GM10847 (cell line): ENCODE measurements around the gene SRRM1.

Experiments
- POLR2A ChIP-seq: IDR thresholded peaks from 2 replicates; pipeline ENCODE4 v1.6.1; 2011; ENCODE audit not compliant: insufficient read length; ENCODE audit errors: extremely low read depth

The SRRM1 gene

DNA sequence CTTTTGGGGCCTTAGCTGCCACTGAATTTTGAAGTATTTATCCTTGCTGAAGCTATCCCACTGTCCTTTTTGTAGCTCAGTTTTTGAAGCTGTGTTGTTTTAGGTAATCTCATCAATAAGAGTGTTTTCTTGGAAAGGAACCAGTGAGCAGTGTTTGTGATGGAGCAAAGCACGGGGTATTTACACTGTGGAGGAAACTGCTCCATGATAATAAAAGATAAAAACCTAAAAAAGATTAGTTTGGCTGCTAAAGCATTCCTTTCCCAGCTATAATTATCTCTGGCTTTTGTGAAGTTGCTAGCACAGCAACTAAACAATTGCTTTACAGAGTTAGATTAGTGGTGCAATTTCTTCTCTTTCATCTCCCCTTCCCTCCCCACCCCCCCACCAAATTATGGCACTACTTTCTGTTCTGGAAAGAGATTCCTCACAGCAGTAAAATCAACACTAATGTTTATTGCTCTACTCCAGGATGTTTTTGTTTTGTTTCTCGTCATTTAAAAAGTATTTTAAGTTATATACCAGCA, 21.5 kb downstream of the SRRM1 start:
- TF ChIP-seq POLR2A = no peak

DNA sequence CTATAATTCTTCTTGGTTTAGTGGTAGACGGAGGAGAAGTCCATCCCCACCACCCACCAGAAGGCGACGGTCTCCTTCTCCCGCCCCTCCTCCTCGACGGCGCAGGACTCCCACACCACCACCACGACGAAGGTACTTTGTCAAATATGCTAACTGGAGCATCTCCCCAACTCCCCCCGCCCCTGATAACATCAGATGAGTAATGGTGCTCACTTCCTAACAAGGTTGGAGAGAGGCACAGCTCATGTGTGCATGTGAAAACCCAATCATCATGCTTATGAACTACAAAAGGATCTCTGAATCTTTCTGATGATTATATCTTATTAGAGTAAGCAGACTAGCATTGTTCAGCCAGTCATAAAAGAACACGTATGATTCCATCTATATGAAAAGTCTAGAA, 23.7 kb downstream of the SRRM1 start:
- no peak for TF ChIP-seq POLR2A

DNA sequence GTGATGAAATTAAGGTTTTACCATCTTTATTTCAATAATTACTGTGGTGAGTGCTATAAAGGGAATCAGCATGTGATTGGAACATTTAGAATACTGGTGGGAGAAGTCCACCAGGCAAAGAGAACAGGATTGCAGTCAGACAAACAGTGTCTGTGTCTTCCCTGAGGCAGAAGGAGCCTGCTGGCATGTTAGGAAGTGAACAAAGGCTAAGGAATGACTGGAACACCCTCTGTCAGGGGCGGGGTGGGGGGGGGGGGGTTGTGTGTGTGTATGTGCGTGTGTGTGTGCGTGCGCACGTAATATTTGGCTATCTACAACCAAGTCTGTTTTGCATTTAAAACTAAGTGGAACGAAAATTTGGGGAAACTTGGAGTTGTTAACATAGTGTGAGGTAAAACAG, 30.2 kb downstream of the SRRM1 start:
- TF ChIP-seq POLR2A = no peak

DNA sequence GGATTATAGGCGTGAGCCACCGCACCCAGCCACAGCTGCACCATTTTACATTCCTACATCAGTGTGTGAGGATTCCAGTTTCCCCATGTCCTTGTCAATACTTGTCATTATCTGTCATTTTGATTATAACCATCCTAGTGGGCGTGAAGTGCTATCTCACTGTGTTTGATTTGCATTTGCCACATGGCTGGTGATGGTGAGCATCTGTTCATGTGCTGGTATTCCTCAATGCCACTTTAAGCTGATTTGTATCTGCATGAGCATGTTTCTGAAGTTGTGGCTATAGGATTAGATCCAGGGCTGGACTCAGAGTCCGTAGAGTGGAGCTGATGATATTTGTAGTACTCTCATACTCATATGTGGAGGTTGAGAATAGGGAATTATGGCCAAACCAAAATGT, 36.6 kb downstream of the SRRM1 start:
- no peak for TF ChIP-seq POLR2A

DNA sequence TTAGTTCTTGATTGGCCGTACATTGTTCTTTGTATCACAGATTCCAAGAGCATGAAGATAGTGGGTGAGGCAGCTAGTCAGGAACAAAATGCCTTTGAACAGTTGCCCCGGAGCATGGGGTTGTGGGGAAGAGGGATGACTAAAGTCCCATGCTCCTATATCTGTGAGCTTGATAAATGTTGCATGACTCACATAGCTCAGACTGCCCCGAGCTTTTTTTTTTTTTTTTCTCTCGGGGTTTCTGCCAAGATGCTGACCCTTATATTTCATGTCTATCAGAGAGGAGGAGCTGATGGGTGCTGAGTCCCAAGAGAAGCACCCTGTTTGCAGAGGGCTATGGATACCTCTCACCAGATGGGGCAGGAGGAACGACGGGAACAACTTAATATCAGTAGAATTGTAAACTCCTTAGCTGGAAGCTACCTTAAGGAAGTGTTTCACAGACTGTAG, 40.6 kb downstream of the SRRM1 start:
- no peak for TF ChIP-seq POLR2A

DNA sequence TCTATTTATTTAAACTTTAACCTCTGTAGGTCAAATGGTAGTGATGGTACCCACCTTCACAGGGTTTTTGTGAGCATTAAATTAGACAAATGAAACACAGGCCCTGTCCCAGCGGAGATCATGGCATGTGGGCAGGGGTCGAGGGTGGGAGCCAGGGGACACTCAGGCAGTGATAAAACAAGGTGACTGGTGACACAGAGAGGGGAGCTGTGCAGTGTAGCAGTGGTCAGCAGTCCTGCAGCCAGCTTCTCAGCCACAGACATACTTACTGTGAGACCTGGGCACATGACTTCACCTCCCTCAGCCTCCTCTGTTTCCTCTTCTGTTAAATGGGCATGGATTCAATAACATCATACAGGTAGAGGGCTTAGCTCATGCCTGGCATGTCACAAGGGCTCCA, 44.9 kb downstream of the SRRM1 start:
- TF ChIP-seq POLR2A = no peak

DNA sequence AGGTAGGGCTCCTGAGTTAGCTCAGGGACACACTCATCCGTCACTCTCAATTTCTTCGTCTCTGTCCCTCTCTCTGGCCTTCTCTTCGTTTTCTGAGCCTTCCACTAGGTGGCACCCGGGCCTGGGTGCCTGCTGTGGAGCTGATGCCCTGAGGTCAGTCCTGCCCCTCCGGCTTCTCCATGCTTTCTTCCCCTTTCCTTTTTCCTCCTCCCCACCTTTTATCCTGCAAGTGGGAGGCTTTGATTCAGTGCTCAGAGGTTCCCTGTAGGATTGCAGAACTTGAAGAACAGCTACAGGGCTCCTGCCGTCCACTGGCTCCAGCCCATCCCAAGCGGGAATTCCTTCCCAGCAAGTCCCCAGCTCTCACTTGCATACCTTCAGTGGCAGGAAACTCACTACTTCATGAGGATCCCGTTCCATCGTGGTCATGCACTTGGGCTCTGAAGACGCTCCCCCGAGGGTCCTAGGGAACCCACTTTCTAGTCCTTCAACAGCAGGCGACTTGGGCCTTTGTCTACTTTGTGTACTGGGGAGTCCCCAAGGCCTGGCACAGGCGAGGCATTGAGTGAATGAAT, 45.6 kb downstream of the SRRM1 start:
- TF ChIP-seq POLR2A = no peak

GRCh38 chr1:24691051-24691450, 47.9 kb downstream of the SRRM1 start:
- no peak for TF ChIP-seq POLR2A

DNA sequence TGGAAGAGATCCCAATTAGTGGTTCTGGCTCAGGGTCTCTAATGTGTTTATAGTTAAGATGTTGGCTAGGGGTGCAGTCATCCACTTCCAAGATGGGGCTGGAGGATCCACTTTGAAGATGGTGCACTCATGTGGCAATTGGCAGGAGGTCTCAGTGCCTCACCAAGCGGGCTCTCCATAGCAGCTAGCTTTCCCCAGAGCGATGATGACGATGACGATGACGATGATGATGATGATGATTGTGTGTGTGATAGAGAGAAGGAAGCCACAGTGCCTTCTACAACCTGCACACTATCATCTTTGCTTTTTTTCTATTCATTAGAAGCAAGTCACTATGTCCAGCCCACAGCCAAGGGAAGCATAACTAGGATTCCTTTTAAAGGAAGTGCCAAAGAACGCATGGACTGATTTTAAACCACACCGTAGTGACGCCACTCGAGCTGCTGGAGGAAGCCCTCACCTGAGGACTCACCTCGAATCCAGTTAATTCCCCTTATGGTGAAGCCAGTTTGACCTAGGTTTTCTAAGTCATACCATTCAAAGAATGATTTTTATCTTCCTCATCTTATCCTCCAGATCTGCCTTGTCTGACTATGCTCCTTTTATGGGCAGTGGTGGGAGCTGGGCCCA, 49.4 kb downstream of the SRRM1 start:
- no peak for TF ChIP-seq POLR2A

GRCh38 chr1:24693827-24694379, 50.8 kb downstream of the SRRM1 start:
- no peak for TF ChIP-seq POLR2A

DNA sequence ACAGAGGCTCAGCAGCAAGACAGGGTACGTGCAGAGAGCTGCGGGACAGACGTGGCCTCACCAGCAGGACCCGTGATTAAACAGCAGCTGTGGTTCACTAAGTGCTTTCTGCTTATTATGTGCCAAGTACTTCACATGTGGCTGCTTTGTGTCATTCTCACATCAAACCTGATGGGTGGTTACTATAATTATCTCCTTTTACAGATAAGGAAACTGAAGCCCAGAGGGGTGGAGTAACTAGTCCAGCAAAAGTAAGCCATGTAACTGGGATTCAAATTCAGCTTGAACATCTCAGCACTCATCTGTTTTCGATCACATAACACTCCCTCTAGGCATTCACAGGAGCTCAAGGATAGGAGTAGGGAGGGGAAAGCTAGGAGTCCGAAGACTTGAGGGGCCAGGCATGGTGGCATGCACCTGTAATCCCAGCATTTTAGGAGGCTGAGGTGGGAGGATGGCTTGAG, 51.3 kb downstream of the SRRM1 start:
- TF ChIP-seq POLR2A = no peak

- TF ChIP-seq POLR2A = no peak
Measured at GRCh38 chr1:24695202-24695974, 52.3 kb downstream of the SRRM1 start.

- no peak for TF ChIP-seq POLR2A
Measured at GRCh38 chr1:24696041-24696755, 53.1 kb downstream of the SRRM1 start.

DNA sequence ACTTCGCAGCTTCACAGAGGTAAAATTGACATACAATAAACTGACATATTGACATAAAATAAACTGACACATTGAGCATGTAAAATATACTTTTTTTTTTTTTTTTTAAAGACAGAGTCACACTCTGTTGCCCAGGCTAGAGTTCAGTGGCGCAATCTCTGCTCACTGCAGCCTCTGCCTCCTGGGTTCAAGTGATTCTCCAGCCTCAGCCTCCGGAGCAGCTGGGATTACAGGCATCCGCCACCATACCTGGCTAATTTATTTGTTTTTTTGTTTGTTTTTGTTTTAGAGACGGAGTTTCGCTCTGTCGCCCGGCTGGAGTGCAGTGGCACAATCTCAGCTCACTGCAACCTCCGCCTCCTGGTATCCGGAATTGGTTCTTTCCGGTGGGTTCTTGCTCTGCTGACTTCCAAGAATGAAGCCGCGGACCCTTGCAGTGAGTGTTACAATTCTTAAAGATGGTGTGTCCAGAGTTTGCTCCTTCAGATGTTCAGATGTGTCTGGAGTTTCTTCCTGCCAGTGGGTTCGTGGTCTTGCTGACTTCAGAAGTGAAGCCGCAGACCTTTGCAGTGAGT, 53.7 kb downstream of the SRRM1 start:
- no peak for TF ChIP-seq POLR2A

DNA sequence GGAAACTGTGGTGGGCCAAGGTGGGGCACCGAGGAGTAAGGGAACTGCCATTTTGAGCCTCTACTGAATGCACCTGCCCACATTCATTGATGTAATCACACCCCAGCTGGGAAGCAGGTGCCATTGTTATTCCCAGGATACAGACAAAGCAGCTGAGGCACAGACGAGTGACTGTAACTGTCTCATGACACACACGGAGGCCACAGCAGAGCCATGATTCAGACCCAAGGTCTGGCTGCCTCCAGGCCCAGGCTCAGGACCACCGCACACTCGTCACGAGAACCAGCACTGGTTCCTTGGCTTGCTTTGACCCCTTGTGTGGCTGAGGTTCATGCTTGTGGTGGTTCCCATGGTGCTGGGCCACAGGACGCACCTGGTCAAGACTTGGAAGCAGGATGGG, 56.5 kb downstream of the SRRM1 start:
- TF ChIP-seq POLR2A = no peak

GRCh38 chr1:24702511-24703293, 59.6 kb downstream of the SRRM1 start:
- no peak for TF ChIP-seq POLR2A
